MCF 10A (cell line): Measurements from ENCODE around the gene CLSTN2. TPM values are rescaled to one million over a fixed set of nuclear protein-coding genes. Genes with fewer than 3 reads are reported as not detected.

Experiments
- BruUV-seq: library from RNA; stranded (reverse); fragments of 400-500 nt; replicated peaks from 2 replicates; lab custom pipeline; 2021; lab: Mats Ljungman, UMichigan
- CTCF ChIA-PET: fragments of 300-600 bp; sonication (Branson Sonifier 250); formaldehyde crosslinking; extraction: SDS; loops from one replicate; lab custom pipeline; 2021; ENCODE audit warnings: antibody characterized with exemption, inconsistent platforms; lab: Yijun Ruan, JAX
- POLR2A ChIA-PET: fragments of 300-600, 350-650 bp; sonication (Branson Sonifier 250); formaldehyde crosslinking; extraction: SDS; loops from one replicate; lab custom pipeline; 2020; ENCODE audit warnings: antibody characterized with exemption, inconsistent platforms; lab: Yijun Ruan, JAX
- DNase-seq: peaks from one replicate; pipeline ENCODE4 v3.0.0-alpha.2; 2018; ENCODE audit not compliant: unreplicated experiment
- H3K27ac Mint-ChIP-seq: one replicate; pipeline ENCODE4 v1.8.0; 2022; ENCODE audit warnings: mild to moderate bottlenecking, low read depth, mixed read lengths; ENCODE audit not compliant: unreplicated experiment
- H3K27me3 Mint-ChIP-seq: one replicate; pipeline ENCODE4 v1.8.0; 2022; ENCODE audit warnings: mixed read lengths; ENCODE audit not compliant: insufficient read depth, unreplicated experiment
- H3K36me3 Mint-ChIP-seq: one replicate; pipeline ENCODE4 v1.8.0; 2022; ENCODE audit warnings: mild to moderate bottlenecking, moderate library complexity, mixed read lengths; ENCODE audit not compliant: insufficient read depth, unreplicated experiment
- H3K4me1 Mint-ChIP-seq: one replicate; pipeline ENCODE4 v1.8.0; 2022; ENCODE audit warnings: mixed read lengths; ENCODE audit not compliant: insufficient read depth, unreplicated experiment
- H3K4me3 Mint-ChIP-seq: one replicate; pipeline ENCODE4 v1.8.0; 2022; ENCODE audit warnings: mild to moderate bottlenecking, moderate library complexity, mixed read lengths; ENCODE audit not compliant: unreplicated experiment
- H3K9me3 Mint-ChIP-seq: one replicate; pipeline ENCODE4 v1.8.0; 2022; ENCODE audit warnings: mixed read lengths; ENCODE audit not compliant: unreplicated experiment
- intact Hi-C: fragments of 100-400 bp; cut with micrococcal nuclease; formaldehyde crosslinking; loops from 2 replicates; pipeline ENCODE4 v1.14.1; 2022
- total RNA-seq: library from RNA; stranded (reverse); gene quantifications from 2 replicates; pipeline ENCODE4 v1.2.3, GENCODE V29; 2022
- TF ChIP-seq, protein P1 (sequence below): fragments of 200-600 bp; IDR thresholded peaks from one replicate; pipeline ENCODE4 v1.8.0; 2022; ENCODE audit warnings: antibody characterized with exemption, mild to moderate bottlenecking; ENCODE audit not compliant: unreplicated experiment

Gene CLSTN2
- total RNA-seq, 1 experiment from 2014 or later, result not detected

DNA sequence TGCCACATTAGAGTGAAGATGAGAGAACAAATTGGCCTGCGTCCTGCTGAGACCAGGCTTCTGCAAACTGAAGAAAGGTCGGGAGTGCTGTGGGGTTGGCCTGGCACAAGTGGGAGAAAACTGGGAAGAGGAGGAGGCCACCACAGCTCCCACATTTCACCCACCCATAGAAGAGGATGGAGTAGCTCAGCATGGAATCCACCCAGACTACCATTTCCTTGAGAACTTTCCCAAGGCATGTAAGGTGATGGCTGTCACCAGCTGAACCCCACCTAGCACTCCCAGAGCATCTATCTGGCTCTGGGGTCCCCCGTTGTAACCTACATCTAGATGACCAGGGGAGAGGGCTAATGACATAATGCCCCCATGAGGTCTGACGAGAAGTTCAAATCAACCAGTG is 622.5 kb downstream of the CLSTN2 start:
- Mint-ChIP-seq H3K4me3 (no peak overlapping the region), H3K27ac (no peak overlapping the region), H3K9me3 (peaks cover under 1% of the 10 kb centered on the region), H3K4me1 (peaks cover 5% of the 10 kb centered on the region), H3K36me3 (no peaks in the 10 kb centered on the region), H3K27me3 (no peaks in the 10 kb centered on the region)
- CTCF ChIA-PET, result interaction anchor here (0.6 to 1.4 kb wide), 3 partner anchors 18 to 179 kb away, joined by 3 to 4 read pairs (median 3); no protein-coding TSS in a partner anchor
- POLR2A ChIA-PET, result no interaction called here
- BruUV-seq, result no TSS peak
- DNase-seq, result no peak
- intact Hi-C loops, result no loop called here
- TF ChIP-seq, protein P1, sequence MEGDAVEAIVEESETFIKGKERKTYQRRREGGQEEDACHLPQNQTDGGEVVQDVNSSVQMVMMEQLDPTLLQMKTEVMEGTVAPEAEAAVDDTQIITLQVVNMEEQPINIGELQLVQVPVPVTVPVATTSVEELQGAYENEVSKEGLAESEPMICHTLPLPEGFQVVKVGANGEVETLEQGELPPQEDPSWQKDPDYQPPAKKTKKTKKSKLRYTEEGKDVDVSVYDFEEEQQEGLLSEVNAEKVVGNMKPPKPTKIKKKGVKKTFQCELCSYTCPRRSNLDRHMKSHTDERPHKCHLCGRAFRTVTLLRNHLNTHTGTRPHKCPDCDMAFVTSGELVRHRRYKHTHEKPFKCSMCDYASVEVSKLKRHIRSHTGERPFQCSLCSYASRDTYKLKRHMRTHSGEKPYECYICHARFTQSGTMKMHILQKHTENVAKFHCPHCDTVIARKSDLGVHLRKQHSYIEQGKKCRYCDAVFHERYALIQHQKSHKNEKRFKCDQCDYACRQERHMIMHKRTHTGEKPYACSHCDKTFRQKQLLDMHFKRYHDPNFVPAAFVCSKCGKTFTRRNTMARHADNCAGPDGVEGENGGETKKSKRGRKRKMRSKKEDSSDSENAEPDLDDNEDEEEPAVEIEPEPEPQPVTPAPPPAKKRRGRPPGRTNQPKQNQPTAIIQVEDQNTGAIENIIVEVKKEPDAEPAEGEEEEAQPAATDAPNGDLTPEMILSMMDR, result no peak

GRCh38 chr3:140559546-140559945 is 624.6 kb downstream of the CLSTN2 start:
- H3K27ac Mint-ChIP-seq, result no peak overlapping the region
- H3K4me3 Mint-ChIP-seq, result no peak overlapping the region
- peaks cover 6% of the 10 kb centered on the region for H3K9me3 Mint-ChIP-seq
- POLR2A ChIA-PET, result no interaction called here
- H3K27me3 Mint-ChIP-seq, result no peaks in the 10 kb centered on the region
- peaks cover 8% of the 10 kb centered on the region for H3K4me1 Mint-ChIP-seq
- DNase-seq, result no peak
- BruUV-seq, result no TSS peak
- H3K36me3 Mint-ChIP-seq, result no peaks in the 10 kb centered on the region
- intact Hi-C loops, result no loop called here
- CTCF ChIA-PET, result no interaction called here
- TF ChIP-seq, protein P1, result no peak

DNA sequence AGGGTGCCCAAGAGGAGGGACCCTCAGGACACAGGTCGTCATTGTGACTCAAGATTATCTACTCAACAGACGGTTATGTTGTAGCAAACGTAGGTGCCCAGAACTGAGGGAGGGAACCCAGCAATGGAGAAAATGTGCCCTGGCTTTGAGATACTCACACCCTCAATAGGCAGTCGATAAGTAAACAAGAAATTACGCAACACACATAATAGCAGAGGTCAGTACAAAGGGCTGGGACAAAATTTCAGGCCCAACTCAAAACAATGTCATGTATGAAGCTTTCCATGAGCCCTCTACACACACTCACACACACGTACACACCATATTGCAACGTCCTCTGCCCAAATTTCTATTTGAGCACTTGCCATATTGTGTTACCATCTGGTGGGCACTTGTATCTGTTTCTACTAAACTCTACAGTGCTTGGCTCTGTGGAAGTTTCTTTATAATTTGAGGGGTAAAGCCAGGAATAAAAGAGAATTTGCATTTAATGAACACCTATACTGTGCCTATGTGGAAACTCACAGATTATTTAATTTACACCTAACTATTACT is 628.3 kb downstream of the CLSTN2 start:
- H3K4me3 Mint-ChIP-seq, result no peak overlapping the region
- ChIA-PET CTCF (no interaction called here), POLR2A (no interaction called here)
- H3K9me3 Mint-ChIP-seq, result peaks cover 6% of the 10 kb centered on the region
- TF ChIP-seq, protein P1, result no peak
- intact Hi-C loops, result no loop called here
- DNase-seq, result no peak
- no peaks in the 10 kb centered on the region for H3K27me3 Mint-ChIP-seq
- H3K27ac Mint-ChIP-seq, result peak overlapping the region; percentile 39
- no TSS peak for BruUV-seq
- peaks cover 8% of the 10 kb centered on the region for H3K4me1 Mint-ChIP-seq
- no peaks in the 10 kb centered on the region for H3K36me3 Mint-ChIP-seq

DNA sequence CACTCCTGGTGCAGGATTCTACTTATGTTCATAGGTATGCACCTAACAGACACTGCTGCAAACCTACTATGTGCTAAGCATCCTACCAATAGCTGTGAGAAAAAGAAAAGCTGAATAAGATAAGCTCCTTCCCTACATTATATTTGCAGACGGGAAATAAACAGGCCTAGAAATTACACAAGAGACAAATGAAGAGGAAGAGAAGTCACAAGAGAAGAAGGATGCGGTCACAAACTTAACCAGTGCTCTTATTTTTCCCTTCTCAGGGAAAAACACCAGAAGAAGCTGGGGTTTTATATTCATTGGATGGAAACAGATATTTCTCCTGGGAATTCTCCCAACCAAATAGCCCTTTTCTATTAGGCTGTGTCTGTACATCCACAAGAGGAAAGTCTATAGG is 633.1 kb downstream of the CLSTN2 start:
- H3K4me1 Mint-ChIP-seq, result peaks cover 17% of the 10 kb centered on the region
- no peak overlapping the region for H3K27ac Mint-ChIP-seq
- no peaks in the 10 kb centered on the region for H3K36me3 Mint-ChIP-seq
- BruUV-seq, result no TSS peak
- TF ChIP-seq, protein P1, result no peak
- no peak overlapping the region for H3K4me3 Mint-ChIP-seq
- no peaks in the 10 kb centered on the region for H3K9me3 Mint-ChIP-seq
- intact Hi-C loops, result no loop called here
- no peaks in the 10 kb centered on the region for H3K27me3 Mint-ChIP-seq
- POLR2A ChIA-PET, result no interaction called here
- CTCF ChIA-PET, result no interaction called here
- no peak for DNase-seq
